ENCODE data around the gene KRTAP5-8.
A peak's percentile ranks its signal among the peaks of the same experiment; 100 is the strongest.
"Not testable (repeated sequence)": the region's sequence is repeated elsewhere in the genome, so short reads cannot be mapped to it uniquely, and the experiment has no call there.

Gene KRTAP5-8, protein sequence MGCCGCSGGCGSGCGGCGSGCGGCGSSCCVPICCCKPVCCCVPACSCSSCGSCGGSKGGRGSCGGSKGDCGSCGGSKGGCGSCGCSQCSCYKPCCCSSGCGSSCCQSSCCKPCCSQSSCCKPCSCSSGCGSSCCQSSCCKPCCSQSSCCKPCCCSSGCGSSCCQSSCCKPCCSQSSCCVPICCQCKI

DNA sequence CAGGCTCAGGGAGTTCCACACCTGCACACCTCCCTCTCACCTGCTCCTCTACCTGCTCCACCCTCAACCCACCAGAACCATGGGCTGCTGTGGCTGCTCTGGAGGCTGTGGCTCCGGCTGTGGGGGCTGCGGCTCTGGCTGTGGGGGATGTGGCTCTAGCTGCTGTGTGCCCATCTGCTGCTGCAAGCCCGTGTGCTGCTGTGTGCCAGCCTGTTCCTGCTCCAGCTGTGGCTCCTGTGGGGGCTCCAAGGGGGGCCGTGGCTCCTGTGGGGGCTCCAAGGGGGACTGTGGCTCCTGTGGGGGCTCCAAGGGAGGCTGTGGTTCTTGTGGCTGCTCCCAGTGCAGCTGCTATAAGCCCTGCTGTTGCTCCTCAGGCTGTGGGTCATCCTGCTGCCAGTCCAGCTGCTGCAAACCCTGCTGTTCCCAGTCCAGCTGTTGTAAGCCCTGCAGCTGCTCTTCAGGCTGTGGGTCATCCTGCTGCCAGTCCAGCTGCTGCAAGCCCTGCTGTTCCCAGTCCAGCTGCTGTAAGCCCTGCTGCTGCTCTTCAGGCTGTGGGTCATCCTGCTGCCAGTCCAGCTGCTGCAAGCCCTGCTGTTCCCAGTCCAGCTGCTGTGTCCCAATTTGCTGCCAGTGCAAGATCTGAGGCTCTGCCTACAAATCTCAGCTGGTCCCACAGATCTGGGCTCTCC, at the start of gene KRTAP5-8:
KRTAP5-8 (plus strand) TSS at position 49 of the 689 bp plus-strand sequence; CDS start at position 80, 31 bp downstream.
- not testable (repeated sequence) for DNase-seq

DNA sequence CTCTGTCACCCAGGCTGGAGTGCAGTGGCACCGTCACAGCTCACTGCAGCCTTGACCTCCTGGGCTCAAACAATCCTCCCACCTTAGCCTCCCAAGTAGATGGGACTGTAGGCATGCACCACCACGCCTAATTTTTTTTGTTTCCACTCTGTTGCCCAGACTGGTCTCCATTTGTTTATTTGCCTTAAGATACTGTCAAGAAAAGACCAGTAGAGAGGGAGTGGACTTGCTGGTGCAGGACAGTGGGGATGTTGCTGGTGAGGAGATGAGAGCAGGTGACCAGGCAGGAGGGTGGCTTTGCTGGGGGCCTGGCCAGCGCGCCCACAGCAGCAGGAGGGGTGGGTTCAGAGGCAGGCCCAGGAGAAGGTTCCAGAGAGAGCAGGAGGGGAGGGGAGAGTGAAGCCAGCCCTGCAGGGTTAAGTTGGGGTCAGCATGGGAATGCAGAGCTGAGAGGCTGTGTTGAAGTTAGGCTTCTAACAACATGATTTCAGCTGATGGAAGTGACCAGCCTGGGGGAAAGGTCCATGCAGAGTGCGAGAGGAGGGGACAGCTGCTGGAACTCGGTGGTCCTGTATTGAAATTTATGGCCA, 49.0 kb upstream of the KRTAP5-8 start:
- no peak for DNase-seq

DNA sequence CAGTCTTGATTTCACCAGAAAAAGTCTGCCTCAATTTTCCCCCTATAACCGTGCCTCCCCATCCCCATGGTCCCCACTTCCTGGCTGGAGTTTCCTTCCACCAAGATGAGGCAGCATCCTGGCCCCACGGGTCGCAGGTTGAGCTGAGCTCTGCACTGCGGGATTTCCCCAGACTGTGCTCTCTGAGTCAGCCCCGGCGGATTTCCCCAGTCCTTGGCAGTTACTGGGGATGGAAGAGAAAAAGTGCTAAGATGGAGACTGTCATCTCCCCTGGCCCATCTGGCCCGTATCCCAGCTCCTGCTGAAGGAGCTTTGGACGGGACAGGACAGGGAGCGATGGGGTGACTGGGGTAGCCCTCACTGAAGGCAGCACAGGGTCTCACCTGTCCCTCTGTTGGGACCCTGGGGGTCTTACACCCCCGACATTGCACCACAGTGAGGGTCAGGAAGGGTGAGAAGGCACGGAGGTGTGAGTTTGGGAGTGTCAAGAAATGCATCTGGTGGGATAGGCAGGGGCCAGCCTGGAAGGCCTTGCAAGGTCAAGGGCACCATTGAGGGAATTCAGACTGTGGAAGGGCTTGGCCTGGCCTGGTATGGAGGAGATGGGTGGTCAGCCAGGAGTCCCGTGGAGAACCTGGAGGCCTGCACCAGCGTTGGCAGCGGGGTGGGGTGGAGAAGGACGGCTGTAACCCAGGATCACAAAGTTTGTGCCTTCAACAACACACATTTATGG, 48.3 kb upstream of the KRTAP5-8 start:
- DNase-seq = peak; percentile 5

DNA sequence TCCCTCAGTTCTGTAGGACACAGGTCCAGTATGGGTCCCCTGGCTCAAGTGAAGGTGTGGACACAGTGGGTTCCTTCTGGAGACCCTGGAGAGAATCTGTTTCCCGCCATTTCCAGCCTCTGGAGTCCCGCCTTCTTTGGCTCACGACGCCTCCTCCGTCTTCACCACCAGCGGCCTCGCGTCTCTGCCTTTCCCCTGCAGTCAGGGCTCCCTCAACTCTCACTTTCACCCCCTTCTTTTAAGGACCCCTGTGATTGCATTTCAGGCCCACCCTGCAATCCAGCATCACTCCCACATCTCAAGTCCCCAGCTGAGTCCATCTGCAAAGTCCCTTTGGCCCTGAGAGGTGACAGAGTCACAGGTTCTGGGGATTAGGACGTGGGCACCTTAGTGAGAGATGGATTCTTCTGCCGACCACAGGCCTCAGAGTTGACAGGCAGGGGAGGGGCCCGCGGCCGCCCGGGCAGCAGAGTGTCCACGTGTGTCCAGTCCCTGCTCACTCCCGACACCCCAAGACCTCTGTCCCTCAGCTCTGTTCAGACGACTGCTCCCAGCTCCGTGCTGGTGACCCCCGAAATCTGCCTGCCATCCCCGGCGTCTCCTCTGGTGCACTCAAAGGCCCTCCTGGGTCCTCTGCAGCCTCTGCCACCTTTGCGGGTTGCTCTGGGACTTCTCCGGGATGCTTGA, 47.6 kb upstream of the KRTAP5-8 start:
- no peak for DNase-seq

DNA sequence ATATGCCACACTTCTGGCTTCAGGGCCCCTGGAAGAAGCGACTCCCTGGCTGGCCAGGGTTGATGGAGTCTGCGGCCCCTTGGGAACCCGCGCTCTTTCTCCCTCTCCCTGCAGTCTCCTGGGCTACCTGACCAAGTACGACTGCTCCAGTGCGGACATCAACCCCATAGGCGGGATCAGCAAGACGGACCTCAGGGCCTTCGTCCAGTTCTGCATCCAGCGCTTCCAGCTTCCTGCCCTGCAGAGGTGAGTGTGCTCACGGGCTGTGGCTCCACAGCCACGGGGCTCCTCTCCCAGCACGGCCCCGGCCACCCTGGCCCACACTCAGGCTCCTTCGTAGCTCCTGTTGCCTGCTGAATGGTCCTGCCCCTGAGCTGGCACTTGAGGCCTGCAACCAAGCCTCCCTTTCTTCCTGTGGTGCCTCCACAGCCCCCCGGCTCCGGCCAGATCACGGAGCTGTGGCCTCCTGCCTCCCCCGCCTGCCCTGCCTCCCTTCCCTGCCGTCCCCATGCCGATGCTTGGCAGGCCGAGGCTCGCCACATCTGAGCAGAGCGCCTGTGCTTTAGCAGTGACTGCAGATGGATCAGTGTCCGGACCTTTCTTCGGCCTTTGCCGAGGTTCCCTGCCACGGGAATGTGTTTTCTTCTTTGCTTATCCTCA, 47.0 kb upstream of the KRTAP5-8 start:
- DNase-seq = no peak

DNA sequence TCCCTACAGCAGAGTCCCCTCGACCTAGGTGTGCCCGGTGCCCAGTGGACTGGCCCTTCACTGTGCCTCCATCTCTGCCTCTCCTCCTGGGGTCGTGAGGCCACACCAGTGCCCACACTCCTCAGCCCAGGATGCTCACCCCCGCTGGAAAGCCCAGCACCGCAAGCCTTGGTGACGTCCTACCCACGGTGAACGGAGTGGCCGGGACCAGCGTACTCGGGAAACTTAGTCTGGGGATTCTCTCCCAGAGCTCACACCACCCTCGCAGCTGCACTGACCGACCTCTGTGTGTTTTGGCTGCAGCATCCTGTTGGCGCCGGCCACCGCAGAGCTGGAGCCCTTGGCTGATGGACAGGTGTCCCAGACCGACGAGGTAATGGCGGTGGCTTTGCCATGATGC, 46.3 kb upstream of the KRTAP5-8 start:
- DNase-seq = no peak

DNA sequence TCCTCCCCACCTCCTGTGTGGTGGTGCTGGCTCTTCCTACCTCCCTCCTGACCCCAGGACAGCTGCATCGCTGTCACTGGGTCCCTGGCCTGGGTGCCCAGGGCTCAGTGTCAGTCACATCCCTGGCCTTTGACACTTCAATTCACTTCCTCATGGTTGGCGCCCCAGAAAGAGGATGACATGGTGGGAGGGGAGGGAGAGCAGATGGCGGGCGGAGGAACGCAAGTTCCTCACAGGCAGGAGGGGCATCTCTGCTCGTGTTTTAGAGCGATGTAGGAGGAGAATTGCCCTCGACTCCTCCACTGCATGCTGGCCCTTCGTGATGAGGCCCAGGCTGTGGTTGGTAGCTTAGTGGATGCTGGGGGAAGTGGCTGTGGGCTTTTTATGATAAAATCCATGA, 45.9 kb upstream of the KRTAP5-8 start:
- DNase-seq = no peak

DNA sequence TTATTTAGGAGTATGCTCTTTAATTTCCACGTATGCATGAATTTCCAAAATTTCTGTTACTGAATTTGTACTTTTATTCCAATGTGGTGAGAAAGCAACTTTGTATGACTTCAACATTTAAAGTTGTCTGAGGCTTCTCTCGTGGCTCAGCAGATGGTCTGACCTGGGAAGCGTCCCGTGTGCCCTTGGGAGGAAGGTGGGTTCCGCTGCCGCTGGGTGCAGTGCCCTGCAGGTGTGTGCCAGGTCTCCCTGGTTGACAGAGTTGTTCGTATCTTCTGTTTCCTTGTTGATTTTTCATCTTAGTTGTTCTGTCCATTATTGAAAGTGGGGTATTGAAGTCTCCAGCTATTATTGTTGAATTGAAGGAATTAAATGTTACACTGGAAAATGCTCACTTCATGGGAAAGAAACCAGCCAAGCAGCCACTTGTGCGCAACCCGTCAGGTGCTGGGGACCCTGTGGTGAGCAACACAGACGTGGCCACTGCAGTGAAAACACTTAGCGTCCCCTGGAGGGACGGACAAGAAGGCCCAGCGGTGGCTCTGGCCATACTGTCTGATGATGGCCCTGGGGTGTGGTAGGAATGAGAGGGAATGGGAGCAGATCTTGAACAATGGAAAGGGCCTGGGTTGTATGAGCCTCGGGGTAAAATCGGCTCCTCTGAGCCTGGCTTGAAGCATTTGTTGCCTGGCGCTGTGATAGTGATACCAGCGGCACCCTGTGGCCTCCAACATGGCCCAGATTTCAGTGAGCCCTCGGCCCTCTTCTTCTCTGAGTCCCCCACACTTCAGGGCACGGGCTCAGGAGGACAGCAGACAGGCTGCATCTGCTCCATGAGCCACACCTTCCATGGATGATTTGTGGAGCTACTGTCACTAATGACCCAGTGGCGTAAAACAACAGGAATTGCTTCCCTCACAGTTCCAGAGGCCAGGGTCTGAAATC, 42.3 kb upstream of the KRTAP5-8 start:
- no peak for DNase-seq

DNA sequence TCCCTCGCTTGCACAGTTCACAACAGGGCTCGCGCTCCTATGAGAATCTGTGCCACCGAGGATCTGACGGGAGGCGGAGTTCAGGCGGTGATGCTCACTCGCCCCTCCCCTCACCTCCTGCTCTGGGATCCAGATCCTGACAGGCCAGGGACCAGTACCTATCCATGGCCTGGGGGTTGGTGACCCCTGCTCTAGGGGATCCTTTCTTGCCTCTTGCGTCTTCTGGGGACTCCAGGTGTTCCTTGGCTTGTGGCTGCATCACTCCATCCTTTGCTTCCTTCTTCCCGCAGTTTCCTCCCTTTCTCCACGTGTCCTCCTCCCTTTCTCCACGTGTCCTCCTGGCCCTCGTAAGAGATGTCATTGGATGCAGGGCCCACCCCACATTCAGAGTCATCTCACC, 41.4 kb upstream of the KRTAP5-8 start:
- no peak for DNase-seq

DNA sequence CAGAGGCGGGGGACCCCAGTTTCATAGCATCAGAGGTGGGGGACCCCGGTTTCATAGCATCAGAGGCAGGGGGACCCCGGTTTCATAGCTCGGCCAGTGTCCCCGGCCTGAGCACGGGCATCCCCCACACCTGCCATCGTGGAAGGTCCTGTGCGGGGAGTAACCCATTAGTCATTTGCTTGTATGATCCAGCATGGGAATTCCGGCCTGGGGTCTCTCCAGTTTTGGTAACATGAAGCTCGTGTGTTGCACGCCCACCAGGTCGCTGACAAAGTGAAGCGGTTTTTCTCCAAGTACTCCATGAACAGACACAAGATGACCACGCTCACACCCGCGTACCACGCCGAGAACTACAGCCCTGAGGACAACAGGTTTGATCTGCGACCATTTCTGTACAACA, 39.7 kb upstream of the KRTAP5-8 start:
- no peak for DNase-seq

DNA sequence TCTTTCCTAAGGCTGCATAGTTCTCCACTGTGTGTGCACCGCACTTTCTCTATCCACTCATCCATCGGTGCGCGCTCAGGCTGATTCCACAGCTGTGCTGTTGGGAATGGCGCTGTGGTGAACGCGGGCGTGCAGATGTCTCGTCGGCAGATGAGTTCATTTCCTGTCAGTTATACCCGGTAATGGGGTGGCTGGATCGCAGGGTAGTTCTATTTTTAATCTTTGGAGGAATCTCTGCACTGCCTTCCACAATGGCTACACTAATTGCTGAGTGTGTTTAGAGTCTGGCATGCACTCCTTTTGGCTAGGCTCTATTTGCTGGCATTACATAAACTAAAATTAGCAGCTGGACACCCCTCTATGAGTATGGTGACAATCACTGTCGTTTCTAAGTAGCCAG, 38.7 kb upstream of the KRTAP5-8 start:
- DNase-seq = no peak

DNA sequence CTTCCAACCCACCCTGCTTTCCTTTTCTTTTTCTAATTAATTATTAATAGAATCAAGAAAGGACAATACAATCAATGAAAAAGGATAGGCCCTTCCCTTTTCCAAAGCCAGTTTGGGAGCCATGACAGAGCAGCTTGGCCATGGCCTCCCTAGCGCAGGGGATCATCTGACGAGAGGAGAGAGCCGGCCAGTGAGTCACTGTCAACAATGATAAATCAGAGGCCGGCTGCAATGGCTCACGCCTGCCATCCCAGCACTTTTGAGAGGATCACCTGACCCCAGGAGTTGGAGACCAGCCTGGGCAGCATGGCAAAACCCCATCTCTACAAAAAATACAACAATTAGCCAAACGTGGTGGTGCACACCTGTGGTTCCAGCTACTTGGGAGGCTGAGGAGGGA, 38.3 kb upstream of the KRTAP5-8 start:
- no peak for DNase-seq

DNA sequence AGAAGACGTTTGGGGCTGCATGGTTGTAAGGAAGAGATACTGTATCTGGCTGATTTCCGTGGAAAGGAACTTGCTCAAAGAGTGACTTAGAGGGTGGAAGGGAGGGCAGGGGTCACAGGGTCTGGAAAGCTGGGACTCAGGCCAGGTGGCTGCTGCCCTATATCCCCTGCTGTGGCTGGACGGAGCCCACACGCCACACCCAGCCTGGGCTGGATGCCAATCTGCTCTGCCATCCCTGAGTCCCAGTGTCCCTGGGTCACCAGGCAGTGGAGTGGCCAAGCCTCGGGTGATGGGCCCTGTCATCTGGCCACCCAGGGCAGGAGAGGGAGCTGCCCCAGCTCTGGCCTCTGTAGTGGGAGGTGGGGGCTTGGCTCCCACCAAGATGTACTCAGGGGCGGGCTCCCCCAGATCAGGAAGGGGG, 37.2 kb upstream of the KRTAP5-8 start:
- DNase-seq = no peak

DNA sequence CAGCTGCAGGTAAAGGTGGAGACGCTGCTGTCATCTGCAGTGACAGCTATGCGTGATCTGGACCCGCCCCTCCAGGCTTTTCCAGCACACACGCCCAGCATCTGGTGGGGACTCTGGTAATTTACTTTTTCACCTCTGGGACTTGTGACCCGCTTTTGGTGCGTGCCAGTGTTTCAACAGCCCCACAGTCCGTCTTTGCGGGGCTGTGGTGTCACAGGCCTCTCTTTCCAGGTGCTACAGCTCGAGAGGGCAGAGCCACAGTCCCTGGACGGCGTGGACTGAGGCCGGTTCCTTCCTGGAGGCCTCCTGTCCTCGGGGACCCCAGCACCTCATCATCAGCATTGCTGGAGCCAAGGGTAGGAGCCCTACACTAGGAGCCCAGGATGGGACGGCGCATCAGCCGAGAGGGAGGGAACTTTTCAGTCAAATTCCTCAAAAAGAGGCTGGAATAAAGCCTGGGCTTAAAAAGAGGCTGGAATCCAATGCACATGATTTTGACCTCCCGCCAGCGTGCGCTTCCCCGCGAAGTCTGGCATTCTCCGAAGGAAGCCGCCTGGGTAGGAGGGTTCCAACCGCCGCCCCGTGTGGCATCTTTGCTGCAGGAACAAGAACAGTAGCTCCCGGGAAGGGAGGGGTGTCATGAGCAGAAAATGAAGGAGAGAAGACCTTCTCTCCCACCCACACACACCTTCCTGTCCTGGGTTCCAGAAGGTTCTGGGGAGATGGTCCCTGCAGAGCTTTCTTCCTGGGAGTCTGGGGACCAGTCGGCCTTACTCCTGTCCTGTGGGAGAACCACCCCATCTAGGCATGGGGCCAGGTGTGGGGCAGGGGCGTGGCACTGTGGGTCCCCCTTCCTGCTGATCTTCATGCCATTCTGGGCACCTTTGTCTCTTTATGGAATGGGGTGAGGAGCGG, 36.5 kb upstream of the KRTAP5-8 start:
- DNase-seq = no peak

DNA sequence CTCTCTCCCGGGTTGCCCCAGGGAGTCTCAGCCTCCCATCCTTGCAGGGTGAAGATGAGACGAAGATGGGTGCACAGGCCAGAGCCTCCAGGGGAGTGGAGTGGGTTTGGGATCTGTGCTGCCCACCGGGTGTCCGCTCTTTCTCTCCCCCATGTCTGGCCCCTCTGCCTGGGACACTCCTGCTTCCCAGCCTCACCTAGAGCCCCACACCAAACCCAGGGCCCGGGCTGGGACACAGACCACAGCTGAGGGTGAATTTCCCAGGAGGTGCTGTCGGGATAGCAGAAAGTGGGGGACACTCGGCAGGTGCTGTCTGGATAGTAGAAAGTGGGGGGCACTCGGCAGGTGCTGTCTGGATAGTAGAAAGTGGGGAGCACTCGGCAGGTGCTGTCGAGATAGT, 35.8 kb upstream of the KRTAP5-8 start:
- no peak for DNase-seq

DNA sequence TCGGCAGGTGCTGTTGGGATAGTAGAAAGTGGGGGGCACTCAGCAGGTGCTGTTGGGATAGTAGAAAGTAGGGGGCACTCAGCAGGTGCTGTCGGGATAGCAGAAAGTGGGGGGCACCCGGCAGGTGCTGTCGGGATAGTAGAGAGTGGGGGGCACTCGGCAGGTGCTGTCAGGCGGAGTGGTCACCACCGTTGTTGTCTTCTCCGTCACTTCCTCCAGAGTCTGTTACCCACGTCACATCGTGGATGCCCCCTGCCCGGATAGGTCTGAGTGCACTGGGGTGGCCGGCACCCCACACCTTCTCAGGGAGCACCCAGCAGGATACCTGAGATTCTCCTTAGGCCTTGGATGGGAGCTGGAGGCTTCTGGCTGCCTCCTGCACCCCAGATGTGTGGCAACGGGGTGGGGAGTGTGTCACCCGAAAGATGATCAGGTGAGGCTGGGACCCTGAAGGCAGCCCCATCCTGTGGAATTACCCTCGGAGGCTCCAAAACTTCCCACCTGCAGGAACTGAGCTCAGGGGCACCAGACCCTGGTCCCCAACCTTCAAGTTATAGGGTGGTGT, 34.9 kb upstream of the KRTAP5-8 start:
- no peak for DNase-seq

DNA sequence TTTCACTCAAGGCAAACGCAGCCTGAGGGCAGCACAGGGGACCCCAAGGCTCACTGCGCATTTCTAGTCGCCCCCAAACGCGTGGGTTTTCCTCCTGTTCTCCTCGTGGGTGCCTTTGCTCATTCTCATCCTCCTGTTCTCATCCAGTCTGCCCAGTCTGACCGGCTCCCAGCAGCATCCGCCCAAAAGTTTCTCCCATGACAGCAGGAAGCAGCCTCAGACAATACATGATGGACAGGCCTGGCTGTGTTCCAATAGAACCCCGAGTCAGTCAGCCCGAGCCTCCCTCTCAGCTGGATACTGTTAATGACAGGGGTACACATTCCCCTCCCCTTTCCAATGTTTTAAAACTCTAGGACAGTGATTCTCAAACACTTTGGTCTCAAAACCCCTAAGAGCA, 33.3 kb upstream of the KRTAP5-8 start:
- DNase-seq = no peak

DNA sequence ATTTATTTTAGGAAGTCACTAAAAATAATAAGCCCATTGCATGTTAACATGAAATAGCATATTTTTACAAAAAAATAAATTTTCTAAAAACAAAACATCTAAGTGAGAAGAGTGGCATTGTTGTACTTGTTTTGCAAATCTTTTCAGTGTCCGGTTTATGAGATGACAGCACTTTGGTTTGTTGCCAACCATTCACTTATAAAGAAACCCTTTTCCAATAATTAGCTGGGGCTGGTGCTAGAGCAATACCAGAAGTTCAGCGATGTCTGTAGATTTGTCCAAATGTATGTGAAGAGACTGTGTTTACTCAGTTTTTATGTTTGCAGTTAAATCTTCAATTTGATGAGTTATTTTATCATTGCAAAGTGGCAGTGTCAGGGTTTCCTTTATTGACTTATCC, 32.8 kb upstream of the KRTAP5-8 start:
- no peak for DNase-seq

DNA sequence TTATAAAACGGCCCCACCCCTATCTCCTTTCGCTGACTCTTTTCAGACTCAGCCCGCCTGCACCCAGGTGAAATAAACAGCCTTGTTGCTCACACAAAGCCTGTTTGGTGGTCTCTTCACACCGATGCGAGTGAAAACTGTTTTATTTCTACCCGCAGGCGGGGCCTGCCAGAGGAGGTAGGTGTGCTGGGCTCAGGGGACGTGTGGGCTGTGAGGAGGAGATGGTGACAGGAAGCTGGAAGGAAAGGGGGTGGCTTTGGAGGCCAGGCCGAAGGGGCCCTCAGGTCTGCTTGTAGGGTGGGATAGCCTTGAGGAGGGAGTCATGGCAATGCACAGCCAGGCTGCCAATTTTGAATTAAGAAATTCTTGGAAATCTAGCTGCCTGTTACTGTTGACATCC, 32.0 kb upstream of the KRTAP5-8 start:
- no peak for DNase-seq

DNA sequence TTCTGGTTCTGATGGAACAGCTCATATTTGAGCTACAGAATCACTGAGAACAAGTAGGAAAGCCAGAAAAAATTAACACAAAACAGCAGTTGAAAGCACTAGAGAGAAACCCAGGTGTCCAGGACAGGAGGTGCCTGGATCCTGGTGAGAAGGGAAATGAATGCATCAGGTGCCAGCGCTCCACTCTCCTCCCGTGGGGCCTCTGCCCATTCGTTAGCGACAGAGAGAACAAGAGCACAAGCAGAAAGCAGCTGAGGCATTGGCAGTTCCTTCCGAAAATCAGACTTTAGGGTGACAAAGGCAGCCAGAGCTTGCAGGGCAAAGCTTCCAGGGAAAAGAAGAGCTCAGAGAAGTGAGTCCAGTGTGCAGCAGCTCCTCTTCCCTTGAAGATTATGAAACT, 30.7 kb upstream of the KRTAP5-8 start:
- no peak for DNase-seq
